ENCODE data around the gene PRKCSH.

DNA sequence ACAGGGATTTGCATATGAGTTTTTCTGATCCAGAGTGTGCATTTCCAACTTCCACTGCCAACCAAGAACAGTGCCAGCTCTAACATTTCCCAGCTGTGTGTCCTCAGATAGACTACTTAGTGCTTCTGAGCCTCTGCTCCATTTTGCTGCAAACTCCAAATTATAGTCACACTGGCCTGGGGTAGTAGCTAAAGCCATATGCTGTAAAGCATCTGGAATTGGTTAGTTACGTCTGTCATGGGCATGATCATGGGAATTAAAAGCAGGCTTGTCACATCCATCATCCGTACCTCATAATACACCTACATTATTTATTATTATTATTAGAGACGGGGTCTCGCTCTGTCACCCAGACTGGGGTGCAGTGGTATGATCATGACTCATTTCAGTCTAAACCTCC lies 38.3 kb downstream of the PRKCSH start:
- TF ChIP-seq, protein P1, sequence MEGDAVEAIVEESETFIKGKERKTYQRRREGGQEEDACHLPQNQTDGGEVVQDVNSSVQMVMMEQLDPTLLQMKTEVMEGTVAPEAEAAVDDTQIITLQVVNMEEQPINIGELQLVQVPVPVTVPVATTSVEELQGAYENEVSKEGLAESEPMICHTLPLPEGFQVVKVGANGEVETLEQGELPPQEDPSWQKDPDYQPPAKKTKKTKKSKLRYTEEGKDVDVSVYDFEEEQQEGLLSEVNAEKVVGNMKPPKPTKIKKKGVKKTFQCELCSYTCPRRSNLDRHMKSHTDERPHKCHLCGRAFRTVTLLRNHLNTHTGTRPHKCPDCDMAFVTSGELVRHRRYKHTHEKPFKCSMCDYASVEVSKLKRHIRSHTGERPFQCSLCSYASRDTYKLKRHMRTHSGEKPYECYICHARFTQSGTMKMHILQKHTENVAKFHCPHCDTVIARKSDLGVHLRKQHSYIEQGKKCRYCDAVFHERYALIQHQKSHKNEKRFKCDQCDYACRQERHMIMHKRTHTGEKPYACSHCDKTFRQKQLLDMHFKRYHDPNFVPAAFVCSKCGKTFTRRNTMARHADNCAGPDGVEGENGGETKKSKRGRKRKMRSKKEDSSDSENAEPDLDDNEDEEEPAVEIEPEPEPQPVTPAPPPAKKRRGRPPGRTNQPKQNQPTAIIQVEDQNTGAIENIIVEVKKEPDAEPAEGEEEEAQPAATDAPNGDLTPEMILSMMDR (IDR thresholded peaks at IDR 0.05 in 4 of 5, conservative IDR thresholded peaks at IDR 0.05 in 1 of 5): no peak
- TF ChIP-seq POLR2A (IDR thresholded peaks at IDR 0.05): no peak

Data from gastrocnemius medialis (tissue), 4 donors.